Left cardiac atrium (tissue), 4 donors: ENCODE data around the gene MSI2. TPM values are rescaled to one million over a fixed set of nuclear protein-coding genes. Genes with fewer than 3 reads are reported as not detected.
"Not testable (repeated sequence)": the region's sequence is repeated elsewhere in the genome, so short reads cannot be mapped to it uniquely, and the experiment has no call there.

ENCODE experiments used
- ATAC-seq, 2 donors: fragments of 200-7000 bp; cut with Tn5 transposase; one replicate each; pipeline ENCODE4 v1.9.1; 2020; ENCODE audit warnings: mild to moderate bottlenecking in 2 of 2, moderate library complexity in 2 of 2
- DNase-seq: peaks from one replicate; pipeline ENCODE4 v3.0.0-alpha.2; 2020
- intact Hi-C, 2 donors: fragments of 100-400 bp; cut with DNase I; formaldehyde crosslinking; loops; one replicate each; pipeline versions ENCODE4 v1.14.1 to v1.15.1; 2022 to 2023
- total RNA-seq, 2 donors: library from RNA; stranded (reverse); fragmentation: NEBNext Ultra II Directional; extraction: Animal tissue kit (Norgen Biotek cat#: 25700); gene quantifications; one replicate each; pipeline ENCODE4 v1.2.1, GENCODE V29; 2021
- donor health status: DM: no; HTN: yes; CAD: no.
- donor health status: DM: no; HTN: yes; CAD: no; lungs with severe emphysema.
- donor health status: DM: yes; HTN: yes; CAD: no.
- donor health status: Dilated cardiomyopathy.

The MSI2 gene
- total RNA-seq, 2 donors from 2014 or later = 84.1 to 95.5 TPM

GRCh38 chr17:57609125-57609877 lies 353.0 kb downstream of the MSI2 start:
- ATAC-seq (no peak), DNase-seq (no peak)
- intact Hi-C loops = no loop called here

DNA sequence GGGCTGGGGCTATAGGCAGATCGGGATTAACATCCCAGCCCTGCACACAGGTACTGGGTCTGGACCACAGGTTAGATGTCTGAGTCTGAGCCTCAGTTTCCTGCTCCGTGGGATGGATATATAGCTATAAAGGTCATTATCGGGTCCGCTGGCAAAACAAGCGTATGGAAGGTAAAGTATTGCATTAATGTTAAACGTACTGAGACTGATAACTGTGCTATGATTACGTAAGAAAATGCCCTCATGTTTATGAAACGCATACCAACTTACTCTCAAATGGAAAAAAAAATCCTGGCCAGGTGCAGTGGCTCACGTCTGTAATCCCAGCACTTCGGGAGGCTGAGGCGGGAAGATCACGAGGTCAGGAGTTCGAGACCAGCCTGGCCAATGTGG lies 353.6 kb downstream of the MSI2 start:
- ATAC-seq (no peak), DNase-seq (no peak)
- intact Hi-C loops = no loop called here

GRCh38 chr17:57612202-57613071 lies 356.1 kb downstream of the MSI2 start:
- intact Hi-C loops = no loop called here
- no peak for ATAC-seq
- DNase-seq = no peak

- DNase-seq (no peak), ATAC-seq (no peak)
- intact Hi-C loops = no loop called here
These were observed 358.4 kb downstream of the MSI2 start for GRCh38 chr17:57614742-57615141.

DNA sequence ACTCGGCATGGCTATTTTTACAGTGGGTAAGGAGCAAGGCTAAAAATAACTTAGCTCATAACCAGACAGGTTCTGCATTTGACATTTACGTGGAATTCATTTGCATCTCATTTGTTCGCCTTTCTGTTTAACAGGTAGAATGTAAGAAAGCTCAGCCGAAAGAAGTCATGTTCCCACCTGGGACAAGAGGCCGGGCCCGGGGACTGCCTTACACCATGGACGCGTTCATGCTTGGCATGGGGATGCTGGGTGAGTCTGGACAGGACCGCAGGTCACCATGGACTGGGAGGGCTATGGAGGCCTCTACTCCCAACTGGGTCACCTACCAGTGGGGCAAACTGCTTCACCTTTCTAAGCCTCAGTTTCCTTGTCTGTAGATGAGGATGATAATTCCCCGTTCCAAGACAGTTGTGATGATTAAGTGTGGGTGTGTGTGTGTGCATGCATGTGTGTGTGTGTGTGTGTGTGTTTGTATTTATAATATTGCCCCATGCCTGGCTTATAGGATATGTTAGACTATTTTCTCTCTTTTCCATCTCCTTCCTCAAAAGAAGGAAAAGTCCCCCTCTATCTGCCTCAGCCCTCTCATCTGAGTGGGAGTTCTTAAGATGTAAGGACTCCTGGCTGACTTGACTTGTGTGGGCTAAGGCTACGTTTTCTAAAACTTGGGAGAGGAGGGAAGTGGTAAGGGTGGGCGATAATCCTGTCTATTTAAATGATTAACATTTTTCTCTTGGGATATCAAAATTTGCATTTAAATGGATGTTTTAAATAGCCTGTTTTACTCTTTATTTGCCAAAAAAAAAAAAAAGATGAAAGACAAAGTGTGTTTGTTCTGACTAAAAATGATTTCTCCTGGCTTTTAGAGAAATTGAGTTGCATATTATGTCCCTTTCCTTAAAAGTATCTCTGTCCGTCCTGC lies 359.8 kb downstream of the MSI2 start:
- ATAC-seq (no peak), DNase-seq (no peak)

DNA sequence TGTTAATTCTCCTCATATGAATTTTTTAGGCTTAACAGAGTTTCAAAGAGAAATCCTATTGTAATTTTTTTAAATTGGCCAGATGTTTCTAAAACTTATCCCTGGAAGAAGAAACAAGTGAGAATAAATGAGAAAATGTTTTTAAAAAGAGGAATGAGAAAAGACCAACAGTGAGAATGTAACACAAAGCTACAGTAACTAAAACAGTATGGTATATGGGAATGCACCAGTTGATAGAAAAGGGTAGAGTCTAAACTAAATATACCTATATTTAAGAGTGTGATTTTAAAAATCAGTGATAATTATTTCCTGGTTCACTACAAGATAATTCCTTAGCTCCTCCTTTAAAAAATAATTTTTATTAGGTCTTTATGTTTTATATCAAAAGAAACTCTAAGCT lies 360.9 kb downstream of the MSI2 start:
- no peak for DNase-seq
- intact Hi-C loops = no loop called here
- ATAC-seq = no peak

More for the DNA sequence above, 359.8 kb downstream of the MSI2 start:
- intact Hi-C loops = no loop called here

- DNase-seq (no peak), ATAC-seq (peak in 1 of 2 donors; percentile 42)
- intact Hi-C loops = no loop called here
These were observed 363.0 kb downstream of the MSI2 start for GRCh38 chr17:57619061-57619937.

DNA sequence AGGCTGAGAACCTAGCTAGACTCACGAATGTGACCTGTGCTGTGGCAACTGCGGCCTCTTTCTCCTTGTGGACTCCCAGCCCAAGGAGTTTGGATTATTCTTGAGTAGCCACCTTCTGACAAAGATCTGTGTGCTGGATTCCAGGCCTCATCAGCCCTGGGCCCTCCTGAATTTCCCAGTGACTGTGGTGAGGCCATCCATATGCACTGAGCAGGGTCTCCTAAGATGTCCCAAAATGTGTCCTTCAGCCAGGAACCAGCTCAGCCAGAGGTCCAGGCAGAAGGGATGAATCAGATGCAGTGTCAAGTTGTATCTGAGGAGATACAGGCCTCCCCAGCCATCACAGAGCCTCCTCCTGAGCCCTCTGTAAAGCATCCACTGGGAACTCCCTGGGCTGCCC lies 364.3 kb downstream of the MSI2 start:
- intact Hi-C loops = no loop called here
- ATAC-seq = no peak
- no peak for DNase-seq

- DNase-seq, ATAC-seq, intact Hi-C loops: not testable (repeated sequence)
These were observed 365.5 kb downstream of the MSI2 start for GRCh38 chr17:57621791-57622190.

GRCh38 chr17:57622306-57622682 lies 366.0 kb downstream of the MSI2 start:
- intact Hi-C loops = no loop called here
- no peak for ATAC-seq
- no peak for DNase-seq

- ATAC-seq (peak; percentile 25 to 70), DNase-seq (peak; percentile 57)
- intact Hi-C loops = no loop called here
These were observed 366.5 kb downstream of the MSI2 start for GRCh38 chr17:57622683-57623433.

GRCh38 chr17:57623620-57624019 lies 367.3 kb downstream of the MSI2 start:
- intact Hi-C loops = no loop called here
- ATAC-seq (no peak), DNase-seq (no peak)

GRCh38 chr17:57624386-57624785 lies 368.1 kb downstream of the MSI2 start:
- ATAC-seq = no peak
- DNase-seq = no peak

GRCh38 chr17:57625511-57625910 lies 369.2 kb downstream of the MSI2 start:
- ATAC-seq (peak; percentile 6 to 44), DNase-seq (no peak)
- intact Hi-C loops = no loop called here

More at GRCh38 chr17:57624386-57624785, 368.1 kb downstream of the MSI2 start:
- intact Hi-C loops = no loop called here

DNA sequence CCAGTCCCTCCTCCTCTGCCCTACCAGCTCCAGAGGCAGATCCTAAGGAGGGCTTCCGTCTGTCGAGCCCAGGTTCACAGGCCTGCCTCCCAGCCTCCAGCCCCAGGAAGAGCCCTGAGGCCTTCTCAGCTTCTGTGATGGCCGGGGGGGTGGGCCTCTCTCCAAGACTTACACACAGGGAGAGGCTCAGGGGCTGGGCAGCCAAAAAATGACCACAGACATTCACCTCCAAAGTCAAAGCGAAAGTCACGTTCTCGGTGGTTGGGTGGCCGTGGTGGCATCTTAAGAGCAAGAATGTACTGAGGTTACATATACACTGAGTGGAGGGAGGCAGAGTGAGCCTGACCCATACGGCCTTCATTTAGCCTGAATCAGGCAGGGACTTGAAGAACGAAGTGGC lies 369.6 kb downstream of the MSI2 start:
- DNase-seq (no peak), ATAC-seq (peak; percentile 4 to 8)
- intact Hi-C loops = no loop called here

DNA sequence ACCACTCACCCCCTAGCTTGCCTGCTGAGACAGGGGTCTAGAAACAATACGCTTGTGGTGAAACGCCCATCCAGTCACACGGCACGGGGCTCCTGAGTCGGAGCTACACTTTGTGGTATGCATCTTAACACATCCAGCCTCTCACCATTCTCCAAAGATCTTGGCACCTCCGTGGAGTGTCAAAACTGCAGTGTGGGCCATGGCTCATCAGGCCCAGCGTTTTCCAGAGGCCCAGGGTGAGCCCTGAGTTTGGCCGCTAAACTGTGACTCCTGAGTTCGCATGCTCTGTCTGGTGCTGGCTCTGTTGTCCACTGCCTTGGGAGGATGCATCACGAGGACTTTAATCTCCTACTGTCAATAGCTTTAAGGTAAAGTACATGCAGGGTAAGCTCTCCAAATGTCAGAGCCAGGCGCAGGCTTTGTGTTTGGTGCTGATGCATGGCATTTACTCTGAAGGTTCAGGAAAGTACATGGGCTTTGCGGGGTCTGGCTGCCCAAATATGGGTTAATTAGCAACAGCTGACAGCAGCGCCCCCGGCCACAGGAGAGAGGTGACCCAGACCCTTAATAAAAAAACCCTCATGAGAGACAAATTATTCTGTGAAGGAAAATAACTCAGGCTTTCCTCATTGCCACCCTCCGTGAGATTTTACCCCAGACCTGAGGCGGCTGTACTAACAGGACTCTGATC lies 370.3 kb downstream of the MSI2 start:
- intact Hi-C loops = no loop called here
- peak; percentile 59 to 66 for ATAC-seq
- DNase-seq = peak; percentile 25

DNA sequence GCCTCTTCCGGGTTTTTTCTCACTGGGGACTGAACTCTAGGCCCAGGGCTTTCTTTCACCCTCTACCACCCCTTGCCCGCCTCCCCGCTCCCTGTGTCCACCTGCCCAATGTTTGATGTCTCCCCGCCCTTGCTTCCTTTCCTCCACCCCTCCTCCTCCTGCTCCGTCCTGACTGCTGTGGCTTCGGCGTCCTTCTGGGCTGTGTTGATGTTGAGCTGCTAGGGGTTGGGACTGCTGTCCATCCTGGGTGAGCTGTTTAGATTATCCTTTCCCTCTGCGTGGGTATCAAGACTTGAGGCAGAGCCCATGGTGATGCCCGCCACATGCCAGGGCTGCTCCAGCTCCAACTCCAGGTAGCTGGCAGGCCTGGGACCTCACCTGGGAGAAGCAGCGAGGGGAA lies 371.3 kb downstream of the MSI2 start:
- intact Hi-C loops = no loop called here
- ATAC-seq = no peak
- DNase-seq = no peak
